IMR-90 (cell line): ENCODE results near the gene UQCRC2.

ENCODE experiments used
- BHLHE40 ChIP-seq: fragments of 150-350 bp; IDR thresholded peaks from 2 replicates; pipeline ENCODE4 v1.6.1; 2016; ENCODE audit warnings: mild to moderate bottlenecking, low read depth, low read length
- CEBPB ChIP-seq: IDR thresholded peaks from 2 replicates; pipeline ENCODE4 v1.6.1; 2012; ENCODE audit warnings: low read depth, low read length, improper control_type of control experiment
- CHD1 ChIP-seq: IDR thresholded peaks from 2 replicates; pipeline ENCODE4 v1.6.1; 2012; ENCODE audit warnings: low read depth, low read length, improper control_type of control experiment
- MAFK ChIP-seq: IDR thresholded peaks from 2 replicates; pipeline ENCODE4 v1.6.1; 2012; ENCODE audit warnings: low read depth, low read length, improper control_type of control experiment
- MAZ ChIP-seq: IDR thresholded peaks from 2 replicates; pipeline ENCODE4 v1.6.1; 2012; ENCODE audit warnings: low read depth, mild to moderate bottlenecking, low read length, improper control_type of control experiment, moderate library complexity, borderline replicate concordance
- MXI1 ChIP-seq: IDR thresholded peaks from 2 replicates; pipeline ENCODE4 v1.6.1; 2012; ENCODE audit warnings: low read depth, mild to moderate bottlenecking, low read length, moderate library complexity, borderline replicate concordance
- NFE2L2 ChIP-seq: fragments of 150-350 bp; IDR thresholded peaks from 2 replicates; pipeline ENCODE4 v1.6.1; 2016; ENCODE audit warnings: low read depth, mild to moderate bottlenecking, low read length
- POLR2A ChIP-seq: IDR thresholded peaks from 2 replicates; pipeline ENCODE4 v1.6.1; 2012; ENCODE audit warnings: mild to moderate bottlenecking, low read depth, low read length
- RAD21 ChIP-seq: IDR thresholded peaks from 2 replicates; pipeline ENCODE4 v1.6.1; 2012; ENCODE audit warnings: low read length, improper control_type of control experiment
- RCOR1 ChIP-seq: IDR thresholded peaks from 2 replicates; pipeline ENCODE4 v1.6.1; 2012; ENCODE audit warnings: mild to moderate bottlenecking, low read length, improper control_type of control experiment; ENCODE audit not compliant: insufficient replicate concordance
- RFX5 ChIP-seq: IDR thresholded peaks from 2 replicates; pipeline ENCODE4 v1.8.0; 2012; ENCODE audit warnings: low read depth, mild to moderate bottlenecking, low read length, moderate library complexity
- SMC3 ChIP-seq: fragments of 150-350 bp; IDR thresholded peaks from 2 replicates; pipeline ENCODE4 v1.6.1; 2016; ENCODE audit warnings: low read depth, mild to moderate bottlenecking, antibody characterized with exemption, low read length, moderate library complexity
- TF ChIP-seq, protein P1 (sequence below): conservative IDR thresholded peaks from 2 replicates; pipeline ENCODE4 v1.5.1; 2012; ENCODE audit warnings: mild to moderate bottlenecking, low read depth, low read length, improper control_type of control experiment
- TF ChIP-seq, protein P2 (sequence below): fragments of 150-350 bp; IDR thresholded peaks from 2 replicates; pipeline ENCODE4 v1.6.1; 2016; ENCODE audit warnings: low read depth, mild to moderate bottlenecking, low read length, moderate library complexity, borderline replicate concordance

DNA sequence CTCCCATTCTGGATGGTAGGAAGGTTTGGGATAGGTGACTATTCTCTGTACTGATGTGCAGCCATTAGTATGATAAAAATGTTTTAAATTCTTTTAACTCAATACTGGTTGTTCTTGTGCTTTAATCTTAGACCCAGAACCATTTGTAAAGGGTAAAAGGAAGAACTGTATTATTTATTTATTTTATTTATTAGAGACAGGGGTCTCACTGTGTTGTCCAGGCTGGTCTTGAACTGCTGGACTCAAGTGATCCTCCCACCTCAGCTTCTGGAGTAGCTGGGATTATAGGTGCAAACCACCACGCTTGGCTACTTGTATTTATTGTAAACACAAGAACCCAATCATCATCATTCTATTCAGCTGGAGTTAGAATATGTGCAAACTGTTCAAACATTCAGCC, 52.6 kb downstream of the UQCRC2 start:
- TF ChIP-seq POLR2A (no peak), MXI1 (no peak), MAZ (no peak), RAD21 (no peak), CEBPB (no peak), NFE2L2 (no peak), SMC3 (no peak), BHLHE40 (no peak), MAFK (no peak), RCOR1 (no peak), RFX5 (no peak), CHD1 (no peak)
- TF ChIP-seq, protein P1, sequence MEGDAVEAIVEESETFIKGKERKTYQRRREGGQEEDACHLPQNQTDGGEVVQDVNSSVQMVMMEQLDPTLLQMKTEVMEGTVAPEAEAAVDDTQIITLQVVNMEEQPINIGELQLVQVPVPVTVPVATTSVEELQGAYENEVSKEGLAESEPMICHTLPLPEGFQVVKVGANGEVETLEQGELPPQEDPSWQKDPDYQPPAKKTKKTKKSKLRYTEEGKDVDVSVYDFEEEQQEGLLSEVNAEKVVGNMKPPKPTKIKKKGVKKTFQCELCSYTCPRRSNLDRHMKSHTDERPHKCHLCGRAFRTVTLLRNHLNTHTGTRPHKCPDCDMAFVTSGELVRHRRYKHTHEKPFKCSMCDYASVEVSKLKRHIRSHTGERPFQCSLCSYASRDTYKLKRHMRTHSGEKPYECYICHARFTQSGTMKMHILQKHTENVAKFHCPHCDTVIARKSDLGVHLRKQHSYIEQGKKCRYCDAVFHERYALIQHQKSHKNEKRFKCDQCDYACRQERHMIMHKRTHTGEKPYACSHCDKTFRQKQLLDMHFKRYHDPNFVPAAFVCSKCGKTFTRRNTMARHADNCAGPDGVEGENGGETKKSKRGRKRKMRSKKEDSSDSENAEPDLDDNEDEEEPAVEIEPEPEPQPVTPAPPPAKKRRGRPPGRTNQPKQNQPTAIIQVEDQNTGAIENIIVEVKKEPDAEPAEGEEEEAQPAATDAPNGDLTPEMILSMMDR = no peak
- TF ChIP-seq, protein P2, sequence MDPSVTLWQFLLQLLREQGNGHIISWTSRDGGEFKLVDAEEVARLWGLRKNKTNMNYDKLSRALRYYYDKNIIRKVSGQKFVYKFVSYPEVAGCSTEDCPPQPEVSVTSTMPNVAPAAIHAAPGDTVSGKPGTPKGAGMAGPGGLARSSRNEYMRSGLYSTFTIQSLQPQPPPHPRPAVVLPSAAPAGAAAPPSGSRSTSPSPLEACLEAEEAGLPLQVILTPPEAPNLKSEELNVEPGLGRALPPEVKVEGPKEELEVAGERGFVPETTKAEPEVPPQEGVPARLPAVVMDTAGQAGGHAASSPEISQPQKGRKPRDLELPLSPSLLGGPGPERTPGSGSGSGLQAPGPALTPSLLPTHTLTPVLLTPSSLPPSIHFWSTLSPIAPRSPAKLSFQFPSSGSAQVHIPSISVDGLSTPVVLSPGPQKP = no peak
